HTR-8/SVneo (cell line): ENCODE measurements around the gene CD164.

Experiments used
- DNase-seq: peaks from one replicate; pipeline ENCODE4 v3.0.0; 2011; ENCODE audit warnings: low spot score, mixed read lengths; ENCODE audit not compliant: insufficient read length
- FAIRE-seq: peaks from 2 replicates; lab custom pipeline; 2011; peaks lifted over from hg19 to GRCh38; lab: Jason Lieb, UNC

CD164 gene

GRCh38 chr6:109381747-109382575, at the start of gene CD164:
Gene CD164, minus strand, starts transcription at chr6:109382467. Its CDS starts 89 bp downstream, at chr6:109382378.
- DNase-seq (peak; percentile 89), FAIRE-seq (peak; percentile 38)

GRCh38 chr6:109429496-109429895, 47.2 kb upstream of the CD164 start:
- no peak for DNase-seq
- FAIRE-seq: no peak

DNA sequence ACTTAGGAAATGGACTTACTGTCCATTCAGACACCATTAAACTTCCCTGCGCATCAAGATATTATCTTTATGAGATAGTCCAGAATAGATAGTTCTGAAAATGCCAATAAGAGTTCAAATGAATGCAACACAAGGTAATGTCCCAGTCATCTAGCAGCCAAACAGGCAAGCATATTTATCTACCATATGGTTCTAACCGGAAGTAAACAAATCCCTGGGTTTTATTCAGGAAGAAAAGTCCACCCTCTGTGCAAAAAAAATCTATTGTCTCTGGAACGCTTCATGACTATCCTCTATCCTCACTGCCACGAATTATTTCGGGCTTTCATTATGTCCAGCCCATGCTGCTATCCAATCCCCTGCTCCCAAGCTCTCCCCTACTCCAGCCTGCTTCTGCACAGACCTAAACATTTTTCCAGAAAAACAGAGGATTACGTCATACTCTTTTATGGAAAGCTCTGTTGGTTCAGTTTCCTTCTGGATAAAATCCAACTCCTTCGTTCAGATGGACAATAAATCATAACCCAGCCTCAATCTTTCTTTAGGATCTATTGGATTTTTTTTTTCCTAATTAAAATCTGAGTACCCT, 46.7 kb upstream of the CD164 start:
- DNase-seq (no peak), FAIRE-seq (no peak)

DNA sequence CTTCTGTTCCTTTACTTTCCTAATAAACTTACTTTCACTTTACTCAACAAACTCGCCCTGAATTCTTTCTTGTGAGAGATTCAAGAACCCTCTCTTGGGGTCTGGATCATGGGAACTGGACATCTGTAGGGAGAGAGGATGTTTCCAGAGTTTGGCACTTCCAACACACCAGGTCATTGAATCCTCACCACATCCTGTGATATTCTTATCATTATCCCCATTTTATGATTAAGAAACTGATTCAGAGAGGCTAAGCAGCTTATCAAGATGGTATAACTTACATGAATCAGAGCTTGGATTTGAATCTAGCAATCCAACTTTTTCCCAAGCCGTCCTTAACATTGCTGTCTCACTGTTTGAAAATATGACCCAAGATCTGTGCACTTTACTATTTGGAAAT, 42.7 kb upstream of the CD164 start:
- DNase-seq (no peak), FAIRE-seq (no peak)

GRCh38 chr6:109421184-109421583, 38.9 kb upstream of the CD164 start:
- DNase-seq: no peak
- FAIRE-seq: no peak

GRCh38 chr6:109420751-109421150, 38.5 kb upstream of the CD164 start:
- FAIRE-seq (no peak), DNase-seq (no peak)

- no peak for DNase-seq
- FAIRE-seq: no peak
Observed at GRCh38 chr6:109417646-109418045, 35.4 kb upstream of the CD164 start.

DNA sequence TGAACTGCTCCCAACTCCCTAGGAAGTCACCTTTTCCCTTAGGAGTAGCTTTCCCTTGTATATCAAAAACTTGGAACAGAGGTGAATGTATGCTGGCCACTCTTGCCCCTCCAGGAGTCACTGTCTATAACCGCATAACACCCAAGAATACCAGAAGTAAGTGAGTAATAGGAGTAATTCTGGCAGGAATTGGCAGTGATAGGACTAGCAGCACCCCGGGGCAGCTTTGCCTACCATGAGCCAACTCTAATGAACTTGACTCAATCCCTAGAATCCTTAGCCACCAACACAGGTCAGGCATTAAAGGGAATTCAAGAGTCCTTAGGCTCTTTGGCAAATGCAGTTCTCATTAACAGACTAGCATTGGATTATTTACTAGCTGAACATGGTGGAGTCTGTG, 28.8 kb upstream of the CD164 start:
- DNase-seq: no peak
- FAIRE-seq: no peak

DNA sequence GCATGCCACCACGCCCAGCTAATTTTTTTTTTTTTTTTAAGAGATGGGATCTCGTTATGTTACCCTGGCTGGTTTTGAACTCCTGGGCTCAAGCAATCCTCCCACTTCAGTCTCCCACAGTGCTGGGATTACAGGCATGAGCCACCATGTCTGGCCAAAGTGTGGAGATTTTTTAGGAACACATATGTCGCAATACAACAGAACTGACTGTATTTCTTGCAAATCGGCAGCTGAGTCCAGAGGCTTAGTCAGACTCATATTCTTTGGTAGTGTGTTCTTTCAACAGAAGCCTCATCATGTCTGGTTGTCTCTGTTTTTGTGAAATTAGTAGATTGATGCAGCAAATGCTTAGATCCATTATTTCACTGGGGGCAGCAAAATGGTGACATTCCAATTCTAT, 23.9 kb upstream of the CD164 start:
- FAIRE-seq (no peak), DNase-seq (no peak)

DNA sequence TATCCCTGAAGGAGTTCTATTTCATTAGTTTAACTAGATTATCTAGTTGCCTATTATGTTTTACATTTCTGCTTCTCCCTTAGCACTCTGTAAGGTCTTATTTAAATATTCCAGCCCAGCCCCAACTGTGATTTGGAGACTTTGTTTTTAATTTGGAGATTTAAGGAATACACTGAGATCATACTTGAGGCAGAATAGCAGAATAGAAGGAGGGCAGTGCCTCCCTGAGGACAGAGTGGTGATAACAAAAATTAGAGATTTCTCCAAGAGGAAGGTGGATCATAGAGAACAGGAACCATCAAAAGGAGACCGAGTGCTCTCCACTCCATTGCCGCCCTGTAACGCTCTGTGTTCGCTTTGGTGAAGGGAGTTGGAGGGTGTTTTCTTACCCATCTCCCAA, 14.8 kb upstream of the CD164 start:
- no peak for FAIRE-seq
- DNase-seq: no peak

GRCh38 chr6:109396046-109396718, 13.9 kb upstream of the CD164 start:
- FAIRE-seq: no peak
- DNase-seq: no peak

DNA sequence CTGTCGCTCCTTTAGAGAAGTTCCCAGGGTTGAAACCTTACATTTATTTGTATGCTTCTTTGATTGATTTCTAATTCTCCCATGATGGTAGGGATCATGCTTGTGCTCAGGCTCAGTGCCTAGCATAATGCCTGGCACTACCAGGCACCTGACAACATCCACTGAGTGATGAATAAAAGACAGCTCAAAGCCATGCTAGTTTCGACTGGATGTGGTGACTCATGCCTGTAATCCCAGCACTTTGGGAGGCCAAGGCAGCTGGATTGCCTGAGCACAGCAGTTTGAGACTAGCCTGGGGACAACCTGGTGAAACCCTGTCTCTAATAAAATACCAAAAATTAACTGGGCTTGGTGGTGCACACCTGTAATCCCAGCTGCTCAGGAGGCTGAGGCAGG, 11.6 kb upstream of the CD164 start:
- DNase-seq (peak; percentile 24), FAIRE-seq (no peak)

- FAIRE-seq (no peak), DNase-seq (no peak)
Observed at GRCh38 chr6:109393157-109393885, 11.1 kb upstream of the CD164 start.

DNA sequence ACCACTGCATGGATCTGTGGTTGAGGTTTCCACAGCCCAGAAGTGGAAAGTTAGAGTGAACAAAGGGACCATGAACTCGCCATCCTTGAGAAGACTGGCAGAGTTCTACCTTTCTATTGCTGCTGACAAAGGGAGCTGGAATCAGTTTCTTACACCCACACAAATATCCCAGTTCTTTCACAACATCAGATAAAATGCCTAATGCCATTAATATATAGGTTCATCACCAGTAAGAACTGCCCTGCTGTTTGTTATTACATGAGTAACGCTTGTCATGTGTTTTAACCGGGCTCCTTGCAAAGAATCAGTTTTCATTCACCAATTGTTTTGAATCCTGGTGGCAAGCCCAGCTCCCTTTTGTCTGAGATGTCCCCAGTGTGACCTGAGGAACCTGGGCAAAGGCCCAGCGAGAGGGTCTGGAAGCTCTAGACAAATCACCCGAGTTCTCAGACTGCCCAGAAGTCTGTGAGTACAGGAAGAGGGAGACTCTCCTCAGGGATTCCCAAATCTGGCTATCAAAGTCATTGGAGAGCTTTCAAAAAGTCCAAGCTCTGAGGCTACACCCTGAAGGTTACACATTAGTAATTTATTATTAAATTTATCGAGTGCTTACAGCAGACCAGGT, 7.5 kb upstream of the CD164 start:
- DNase-seq (no peak), FAIRE-seq (no peak)

GRCh38 chr6:109388265-109388664, 6.0 kb upstream of the CD164 start:
- FAIRE-seq (no peak), DNase-seq (no peak)

- FAIRE-seq: no peak
- DNase-seq: no peak
Observed at GRCh38 chr6:109383438-109383940, 1.2 kb upstream of the CD164 start.

GRCh38 chr6:109382576-109383437, 540 bp upstream of the CD164 start:
- FAIRE-seq: no peak
- peak; percentile 90 for DNase-seq

- FAIRE-seq: no peak
Observed at GRCh38 chr6:109381061-109381746, 1.1 kb downstream of the CD164 start.

GRCh38 chr6:109379711-109380110, 2.6 kb downstream of the CD164 start:
- no peak for FAIRE-seq
- DNase-seq: no peak

More at GRCh38 chr6:109381061-109381746, 1.1 kb downstream of the CD164 start:
- peak; percentile 10 for DNase-seq
